Measurements from ENCODE around the gene KCNB1. TPM values are rescaled to one million over a fixed set of nuclear protein-coding genes. Genes with fewer than 3 reads are reported as not detected.

The KCNB1 gene
- polyA plus RNA-seq, 6 donors from 2014 or later = 0.05 to 0.15 TPM; not detected in 4

DNA sequence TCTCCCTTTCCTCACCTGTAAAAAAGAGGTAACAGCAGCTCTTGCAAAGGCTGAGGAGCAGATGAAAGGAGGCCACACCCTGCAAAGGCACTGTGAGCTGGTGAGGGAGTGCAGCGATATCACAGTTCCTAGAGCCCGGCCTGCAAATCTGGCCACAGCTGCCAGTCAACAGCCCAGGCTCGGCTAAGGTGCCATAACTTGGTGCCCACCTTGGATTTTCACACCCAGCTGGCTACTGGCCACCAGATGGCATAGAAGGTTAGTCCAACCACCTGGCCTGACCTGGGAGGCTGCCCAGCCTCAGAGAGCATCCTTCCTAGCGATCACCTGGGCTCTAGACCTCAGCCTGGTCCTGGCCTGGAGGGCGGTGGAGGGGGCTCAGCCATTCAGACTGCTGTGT is 46.8 kb downstream of the KCNB1 start:
- no peaks in the 10 kb centered on the region for H3K4me1 Mint-ChIP-seq
- H3K36me3 Mint-ChIP-seq = no peaks in the 10 kb centered on the region
- H3K4me3 Mint-ChIP-seq = no peak overlapping the region
- ATAC-seq (ENCODE audit: low read depth in 2 of 2) (no peak), DNase-seq (no peak)
- H3K27me3 Mint-ChIP-seq = peaks cover 25 to 30% (median 25%) of the 10 kb centered on the region in 3 donors
- no peak overlapping the region for H3K27ac Mint-ChIP-seq
- no peaks in the 10 kb centered on the region for H3K9me3 Mint-ChIP-seq

DNA sequence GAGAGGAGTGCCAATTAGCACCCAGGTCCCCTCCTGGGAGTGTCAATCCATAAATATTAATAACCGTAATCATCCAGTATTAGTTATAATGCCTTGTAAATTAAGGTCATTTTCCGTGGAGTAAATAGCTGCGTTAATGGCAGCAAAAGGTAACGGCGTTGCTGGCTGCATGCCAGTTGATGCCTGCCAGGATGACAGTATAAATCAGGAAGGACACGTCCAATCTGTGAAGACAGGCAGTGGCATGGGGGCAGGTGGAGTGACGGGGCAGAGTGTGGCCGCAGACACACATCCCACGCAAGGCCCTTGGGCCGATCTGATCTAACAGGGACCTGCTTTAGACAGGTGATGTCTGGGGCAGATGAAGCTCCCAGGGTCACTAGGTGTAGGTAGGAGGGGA is 49.1 kb downstream of the KCNB1 start:
- H3K4me3 Mint-ChIP-seq = no peak overlapping the region
- ATAC-seq (ENCODE audit: low read depth in 2 of 2) (no peak), DNase-seq (no peak)
- no peaks in the 10 kb centered on the region for H3K9me3 Mint-ChIP-seq
- H3K27me3 Mint-ChIP-seq = peaks cover 20 to 34% (median 31%) of the 10 kb centered on the region in 3 donors
- no peak overlapping the region for H3K27ac Mint-ChIP-seq
- H3K4me1 Mint-ChIP-seq = no peaks in the 10 kb centered on the region
- no peaks in the 10 kb centered on the region for H3K36me3 Mint-ChIP-seq

DNA sequence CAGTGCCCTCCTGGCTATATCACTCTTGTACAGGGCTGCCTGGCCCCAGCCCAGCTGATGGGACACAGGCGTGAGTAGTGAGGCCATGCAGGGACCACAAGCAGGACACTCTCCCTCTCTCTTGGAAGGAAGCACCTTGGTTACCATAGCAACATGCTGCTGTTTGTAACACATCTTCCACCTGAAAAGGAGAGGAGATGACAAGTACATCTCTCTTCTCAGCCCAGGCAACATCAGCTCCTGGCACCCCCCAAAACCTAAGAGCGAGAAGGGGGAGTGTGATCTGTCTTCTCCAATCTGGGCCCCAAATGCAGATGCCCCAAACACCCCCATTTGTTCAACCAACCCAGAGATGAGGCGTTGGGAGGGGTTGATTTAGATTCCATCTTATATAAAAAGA is 49.9 kb downstream of the KCNB1 start:
- H3K4me3 Mint-ChIP-seq = no peak overlapping the region
- H3K27ac Mint-ChIP-seq = no peak overlapping the region
- H3K36me3 Mint-ChIP-seq = no peaks in the 10 kb centered on the region
- no peak for DNase-seq
- H3K4me1 Mint-ChIP-seq = no peaks in the 10 kb centered on the region
- no peaks in the 10 kb centered on the region for H3K9me3 Mint-ChIP-seq
- no peak for ATAC-seq (ENCODE audit: low read depth in 2 of 2)
- H3K27me3 Mint-ChIP-seq = peaks cover 24 to 34% (median 32%) of the 10 kb centered on the region in 3 donors

DNA sequence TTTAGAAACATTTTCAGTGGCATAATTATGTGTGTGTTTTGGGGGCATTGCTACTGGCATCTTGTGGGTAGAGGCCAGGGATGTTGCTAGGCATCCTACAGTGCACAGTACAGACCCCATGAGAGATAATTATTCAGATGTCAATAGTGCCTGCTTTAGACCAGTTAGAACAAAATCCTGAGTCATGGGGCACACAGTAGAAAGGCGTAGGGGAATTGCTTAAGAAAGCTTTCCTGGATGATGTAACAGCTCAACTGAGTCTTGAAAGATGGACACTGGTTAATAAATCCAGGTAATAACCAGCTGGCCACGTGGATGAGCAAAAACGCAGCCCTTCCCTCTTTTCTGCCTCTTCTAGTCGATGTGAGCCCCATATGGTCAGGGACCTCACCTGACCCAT is 51.1 kb downstream of the KCNB1 start:
- DNase-seq (no peak), ATAC-seq (ENCODE audit: low read depth in 2 of 2) (no peak)
- Mint-ChIP-seq H3K36me3 (no peaks in the 10 kb centered on the region), H3K27me3 (peaks cover 18 to 25% (median 20%) of the 10 kb centered on the region in 3 donors), H3K4me1 (no peaks in the 10 kb centered on the region), H3K27ac (no peak overlapping the region), H3K4me3 (no peak overlapping the region), H3K9me3 (no peaks in the 10 kb centered on the region)

DNA sequence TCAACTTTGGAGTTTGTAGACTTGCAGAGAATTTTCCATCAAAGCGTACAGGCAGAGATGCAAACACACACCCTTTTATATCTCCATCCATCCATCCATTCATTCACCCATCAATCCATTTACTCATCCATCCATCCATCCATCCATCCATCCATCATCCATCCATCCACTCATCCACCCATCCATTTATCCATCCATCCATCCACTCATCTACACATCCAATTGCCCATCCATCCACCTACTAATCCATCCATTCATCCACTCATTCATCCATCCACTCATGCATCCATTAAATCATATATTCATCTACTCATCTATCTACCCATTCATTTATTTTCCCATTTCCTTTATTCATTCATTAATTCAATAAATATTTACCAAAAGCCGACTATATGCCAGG is 52.1 kb downstream of the KCNB1 start:
- Mint-ChIP-seq H3K4me1 (no peaks in the 10 kb centered on the region), H3K36me3 (no peaks in the 10 kb centered on the region), H3K27ac (peak overlapping the region in 1 of 6 donors; percentile 5), H3K27me3 (peaks cover 18 to 22% (median 22%) of the 10 kb centered on the region in 3 donors), H3K4me3 (no peak overlapping the region), H3K9me3 (no peaks in the 10 kb centered on the region)
- ATAC-seq (ENCODE audit: low read depth in 2 of 2) = no peak
- no peak for DNase-seq

DNA sequence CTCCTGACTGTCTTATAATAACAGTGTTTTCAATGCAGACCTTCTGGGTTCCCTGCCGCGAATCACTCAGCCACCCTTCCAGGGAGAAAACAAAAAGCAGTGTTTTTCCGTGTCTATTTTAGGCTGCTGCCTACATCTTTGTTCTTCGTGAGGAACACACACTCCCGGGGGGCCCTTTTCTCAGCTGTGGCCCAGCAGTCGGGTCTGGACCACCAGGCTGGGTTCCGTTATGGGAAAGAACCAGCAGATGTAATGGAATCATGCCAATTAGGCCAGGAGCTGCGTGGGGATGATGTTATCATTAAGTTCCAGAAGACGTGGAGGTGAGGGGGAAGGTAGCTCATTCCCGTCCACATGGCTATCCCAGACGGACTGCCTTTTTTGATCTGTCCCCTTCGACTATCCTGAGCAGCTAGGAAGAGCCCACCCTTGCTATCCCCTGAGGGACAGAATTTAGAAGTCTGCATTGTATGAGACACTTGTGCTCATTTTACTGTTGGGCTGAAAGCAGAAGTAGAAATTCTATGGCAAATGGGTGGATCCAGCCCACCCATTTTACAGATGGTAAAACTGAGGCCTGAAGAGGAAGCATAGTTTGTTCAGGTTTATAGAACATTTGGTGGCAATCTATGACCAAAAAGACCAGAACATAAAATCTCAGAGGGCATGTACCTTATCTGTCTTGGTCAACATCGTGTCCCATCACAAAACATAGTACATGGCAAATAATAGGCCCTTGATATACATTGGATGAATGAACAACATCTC is 54.5 kb downstream of the KCNB1 start:
- no peaks in the 10 kb centered on the region for H3K36me3 Mint-ChIP-seq
- no peak for DNase-seq
- H3K27ac Mint-ChIP-seq = no peak overlapping the region
- no peak for ATAC-seq (ENCODE audit: low read depth in 2 of 2)
- H3K4me3 Mint-ChIP-seq = no peak overlapping the region
- peaks cover 28 to 37% (median 33%) of the 10 kb centered on the region in 3 donors for H3K27me3 Mint-ChIP-seq
- H3K4me1 Mint-ChIP-seq = no peaks in the 10 kb centered on the region
- peaks cover 0 to 2% (median 0%) of the 10 kb centered on the region in 7 donors for H3K9me3 Mint-ChIP-seq

DNA sequence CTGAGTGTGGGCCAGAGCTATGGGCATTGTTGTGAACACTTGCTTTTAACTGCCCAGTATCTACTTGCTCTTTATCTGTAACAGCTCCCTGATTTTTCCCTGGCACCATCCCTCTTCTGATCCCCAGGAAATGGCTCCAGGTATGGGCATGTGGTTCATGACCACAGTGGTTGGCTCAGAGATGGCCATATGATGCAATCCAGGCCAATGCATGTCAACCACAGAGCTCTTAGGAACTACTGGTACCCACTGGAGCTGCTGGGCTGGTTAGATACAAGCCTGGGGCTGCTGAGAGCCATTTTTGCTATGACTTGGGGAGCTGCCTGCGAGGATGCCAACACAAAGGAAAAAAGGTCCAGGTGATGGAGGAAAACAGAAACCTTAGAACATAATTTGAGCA is 55.6 kb downstream of the KCNB1 start:
- Mint-ChIP-seq H3K27ac (no peak overlapping the region), H3K9me3 (peaks cover 0 to 2% (median 0%) of the 10 kb centered on the region in 7 donors), H3K4me3 (no peak overlapping the region), H3K36me3 (no peaks in the 10 kb centered on the region), H3K27me3 (peaks cover 30 to 37% (median 32%) of the 10 kb centered on the region in 3 donors), H3K4me1 (no peaks in the 10 kb centered on the region)
- ATAC-seq (ENCODE audit: low read depth in 2 of 2) (no peak), DNase-seq (no peak)

DNA sequence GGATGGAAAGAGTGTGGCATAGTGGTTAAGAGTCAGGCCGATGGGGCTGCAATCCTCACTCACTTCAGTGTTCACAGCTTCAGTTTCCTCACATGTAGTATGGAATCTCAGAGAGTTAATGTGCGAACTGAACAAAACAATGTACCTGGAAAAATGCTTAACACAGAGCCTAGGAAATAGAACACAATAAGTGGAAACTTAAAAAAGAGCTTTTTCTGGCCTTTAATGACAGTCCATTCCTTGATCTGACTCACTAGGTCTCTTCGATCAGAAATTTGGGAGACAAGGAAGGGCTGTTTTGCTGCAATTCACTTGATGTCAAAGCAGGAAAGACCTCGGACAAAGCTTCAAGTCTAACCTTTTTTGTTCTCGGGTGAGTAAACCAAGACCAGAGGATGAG is 56.1 kb downstream of the KCNB1 start:
- DNase-seq = no peak

DNA sequence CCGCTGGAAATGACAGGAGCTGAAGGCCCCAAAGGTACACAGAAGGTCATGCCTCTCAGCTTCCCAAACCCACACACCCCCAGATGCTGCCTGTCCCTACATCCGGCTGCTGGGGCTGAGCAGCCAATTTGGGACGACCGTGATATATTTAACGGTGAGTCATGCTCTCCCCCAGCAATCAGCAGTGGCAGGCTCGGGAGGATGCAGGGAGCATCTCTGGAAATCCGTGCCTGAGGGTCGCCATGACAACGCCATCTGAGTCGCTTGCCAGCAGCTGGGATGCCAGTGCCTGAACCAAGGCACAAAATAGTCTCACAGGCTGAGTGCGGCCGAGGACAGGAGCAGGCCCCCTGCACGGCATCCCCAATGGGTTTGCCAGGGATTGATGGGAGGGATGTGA is 57.9 kb downstream of the KCNB1 start:
- Mint-ChIP-seq H3K9me3 (peaks cover 0 to 2% (median 0%) of the 10 kb centered on the region in 7 donors), H3K36me3 (no peaks in the 10 kb centered on the region), H3K27ac (no peak overlapping the region), H3K27me3 (peaks cover 33 to 40% (median 33%) of the 10 kb centered on the region in 3 donors), H3K4me1 (no peaks in the 10 kb centered on the region), H3K4me3 (no peak overlapping the region)
- no peak for ATAC-seq (ENCODE audit: low read depth in 2 of 2)
- DNase-seq = no peak

More for the DNA sequence above, 56.1 kb downstream of the KCNB1 start:
- ATAC-seq (ENCODE audit: low read depth in 2 of 2) = no peak
- Mint-ChIP-seq H3K9me3 (peaks cover 0 to 2% (median 0%) of the 10 kb centered on the region in 7 donors), H3K4me3 (peak overlapping the region in 1 of 8 donors; percentile 17), H3K27me3 (peaks cover 29 to 37% (median 30%) of the 10 kb centered on the region in 3 donors), H3K4me1 (no peaks in the 10 kb centered on the region), H3K36me3 (no peaks in the 10 kb centered on the region), H3K27ac (no peak overlapping the region)

DNA sequence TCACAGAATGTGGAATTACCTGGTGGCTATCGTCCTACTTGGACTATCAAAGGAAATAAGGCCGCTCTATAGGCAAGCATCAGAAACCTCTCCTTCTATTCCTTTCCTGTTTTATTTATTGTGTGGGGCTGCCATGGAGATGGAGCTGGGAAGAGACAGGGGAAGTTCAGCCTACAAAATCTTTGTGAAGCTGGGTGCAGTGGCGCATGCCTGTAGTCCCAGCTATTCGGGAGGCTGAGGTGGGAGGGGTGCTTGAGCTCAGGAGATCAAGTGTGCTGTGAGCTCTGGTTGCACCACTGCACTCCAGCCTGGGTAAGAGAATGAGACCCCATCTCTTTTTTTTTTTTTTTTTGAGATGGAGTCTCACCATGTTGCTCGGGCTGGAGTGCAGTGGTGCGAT is 60.3 kb downstream of the KCNB1 start:
- H3K4me3 Mint-ChIP-seq = no peak overlapping the region
- no peak for DNase-seq
- no peak for ATAC-seq (ENCODE audit: low read depth in 2 of 2)
- peaks cover 0 to 2% (median 0%) of the 10 kb centered on the region in 7 donors for H3K9me3 Mint-ChIP-seq
- H3K27ac Mint-ChIP-seq = no peak overlapping the region
- H3K27me3 Mint-ChIP-seq = peaks cover 27 to 39% (median 28%) of the 10 kb centered on the region in 3 donors
- H3K36me3 Mint-ChIP-seq = no peaks in the 10 kb centered on the region
- H3K4me1 Mint-ChIP-seq = no peaks in the 10 kb centered on the region

DNA sequence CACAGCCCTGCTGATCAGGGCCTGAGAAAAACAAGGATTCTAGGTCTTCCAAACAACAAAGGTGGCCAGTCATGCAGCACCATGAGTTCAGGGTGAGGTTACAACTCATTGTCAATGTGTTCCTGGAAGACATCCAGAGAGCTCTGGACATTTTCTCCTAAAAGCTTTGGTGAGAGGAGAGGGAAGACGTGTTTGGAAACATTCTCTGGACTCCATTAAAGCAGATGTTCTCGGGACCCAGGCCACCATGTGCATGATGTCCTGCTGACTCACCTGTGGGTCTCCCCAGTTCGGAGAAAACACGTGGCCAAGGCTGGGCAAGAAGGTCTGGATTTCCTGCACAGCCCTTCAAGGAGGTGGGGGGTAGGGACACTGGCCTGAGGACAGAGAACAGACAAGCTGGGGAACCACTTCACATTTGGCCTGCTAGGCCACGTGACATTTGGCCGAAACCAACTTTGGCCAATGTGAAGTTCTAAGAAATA is 61.6 kb downstream of the KCNB1 start:
- ATAC-seq (ENCODE audit: low read depth in 2 of 2) (no peak), DNase-seq (no peak)
- H3K27me3 Mint-ChIP-seq = peaks cover 22 to 48% (median 28%) of the 10 kb centered on the region in 3 donors
- H3K4me1 Mint-ChIP-seq = no peaks in the 10 kb centered on the region
- H3K27ac Mint-ChIP-seq = no peak overlapping the region
- no peak overlapping the region for H3K4me3 Mint-ChIP-seq
- H3K36me3 Mint-ChIP-seq = no peaks in the 10 kb centered on the region
- H3K9me3 Mint-ChIP-seq = peaks cover 0 to 2% (median 0%) of the 10 kb centered on the region in 7 donors

DNA sequence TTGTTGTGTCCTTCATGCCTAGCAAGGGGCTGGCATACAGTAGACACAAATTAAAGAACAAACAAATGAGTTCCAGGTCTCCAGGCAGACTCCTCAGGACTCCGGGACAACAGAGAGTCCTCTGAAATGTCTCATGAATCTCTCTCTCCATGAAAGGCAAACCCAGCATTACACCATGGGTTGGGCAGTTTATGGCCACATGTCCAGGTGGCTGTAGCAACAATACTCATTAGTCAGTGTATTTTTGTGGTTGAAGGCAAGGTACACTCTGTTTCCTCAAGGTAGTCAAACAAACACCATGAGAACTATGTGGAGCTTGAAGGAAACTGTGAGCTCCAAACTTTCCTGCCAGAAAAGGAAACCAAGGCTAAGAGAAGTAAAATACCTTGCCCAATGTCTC is 62.2 kb downstream of the KCNB1 start:
- ATAC-seq (ENCODE audit: low read depth in 2 of 2) (no peak), DNase-seq (no peak)
- H3K4me1 Mint-ChIP-seq = no peaks in the 10 kb centered on the region
- no peak overlapping the region for H3K27ac Mint-ChIP-seq
- H3K27me3 Mint-ChIP-seq = peaks cover 22 to 50% (median 29%) of the 10 kb centered on the region in 3 donors
- H3K4me3 Mint-ChIP-seq = no peak overlapping the region
- no peaks in the 10 kb centered on the region for H3K36me3 Mint-ChIP-seq
- peaks cover 0 to 2% (median 0%) of the 10 kb centered on the region in 7 donors for H3K9me3 Mint-ChIP-seq

DNA sequence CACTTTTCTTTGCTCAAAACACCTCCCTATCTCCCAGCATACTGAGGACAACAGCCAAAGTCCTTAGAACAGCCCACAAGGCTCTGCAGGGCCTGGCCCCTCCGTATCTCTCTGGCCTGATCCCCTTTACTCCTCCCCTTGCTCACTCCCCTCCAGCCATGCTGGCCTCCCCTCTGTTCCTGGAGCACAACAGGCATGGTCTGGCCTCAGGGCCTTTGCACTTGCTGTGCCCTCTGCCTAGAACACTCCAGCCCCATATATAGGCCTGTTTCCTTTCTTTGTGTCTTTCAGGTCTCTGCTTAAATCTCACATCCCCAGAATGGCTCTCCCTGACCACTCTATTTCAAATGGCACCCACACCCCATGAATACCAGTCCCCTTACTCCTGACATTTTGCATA is 62.7 kb downstream of the KCNB1 start:
- no peak overlapping the region for H3K4me3 Mint-ChIP-seq
- peaks cover 22 to 48% (median 32%) of the 10 kb centered on the region in 3 donors for H3K27me3 Mint-ChIP-seq
- ATAC-seq (ENCODE audit: low read depth in 2 of 2) = no peak

DNA sequence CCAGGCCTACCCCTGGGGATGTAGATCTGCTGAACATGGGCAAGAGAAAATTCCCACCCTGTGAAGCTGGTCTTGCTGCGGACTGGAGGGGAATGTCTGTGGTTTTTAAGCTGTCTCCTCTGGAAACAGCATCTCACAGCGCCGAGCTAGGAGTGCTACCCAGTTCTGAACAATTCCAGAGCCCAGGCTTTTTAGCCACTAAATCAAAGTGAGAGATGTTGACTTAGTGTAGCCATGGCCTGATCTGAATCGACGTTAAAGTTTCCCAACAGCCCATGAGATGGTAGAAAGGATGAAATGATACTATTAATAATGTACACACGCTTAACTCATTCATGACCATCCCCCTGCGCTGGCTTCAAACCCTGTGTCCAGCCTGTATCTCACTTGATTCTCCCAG is 63.7 kb downstream of the KCNB1 start:
- DNase-seq = no peak
- H3K4me3 Mint-ChIP-seq = no peak overlapping the region

More for the DNA sequence above, 62.7 kb downstream of the KCNB1 start:
- no peak for DNase-seq
- peaks cover 0 to 2% (median 0%) of the 10 kb centered on the region in 7 donors for H3K9me3 Mint-ChIP-seq
- H3K36me3 Mint-ChIP-seq = no peaks in the 10 kb centered on the region
- no peaks in the 10 kb centered on the region for H3K4me1 Mint-ChIP-seq
- H3K27ac Mint-ChIP-seq = peak overlapping the region in 1 of 6 donors; percentile 45

More for the DNA sequence above, 63.7 kb downstream of the KCNB1 start:
- Mint-ChIP-seq H3K27ac (no peak overlapping the region), H3K4me1 (no peaks in the 10 kb centered on the region), H3K9me3 (no peaks in the 10 kb centered on the region), H3K27me3 (peaks cover 19 to 45% (median 32%) of the 10 kb centered on the region in 3 donors), H3K36me3 (no peaks in the 10 kb centered on the region)
- no peak for ATAC-seq (ENCODE audit: low read depth in 2 of 2)
